ENCODE data around the gene SEBOX.

DNA sequence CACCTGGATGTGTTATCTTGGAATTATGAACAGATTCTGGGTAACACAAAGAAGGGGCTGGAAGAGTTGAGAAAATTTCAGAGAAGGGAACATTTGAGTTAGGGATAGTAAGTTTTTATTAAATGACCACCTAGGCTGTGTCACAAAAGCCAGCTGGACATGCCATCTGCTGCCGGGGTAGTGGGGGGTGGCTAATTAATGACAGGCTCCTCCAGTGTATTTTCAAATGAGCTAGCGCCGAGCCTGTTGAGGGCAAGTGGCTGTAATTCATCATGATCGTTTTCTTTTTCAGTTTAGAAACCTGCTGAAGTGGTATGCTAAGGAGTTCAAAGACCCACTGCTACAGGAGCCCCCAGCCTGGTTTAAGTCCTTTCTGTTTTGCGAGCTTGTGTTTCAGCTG, 39.8 kb downstream of the SEBOX start:
- TF ChIP-seq ZBTB1 (tag by site-specific recombination; IDR thresholded peaks at IDR 0.05), result no peak
- no peak for TF ChIP-seq ZNF501 (tag by site-specific recombination; IDR thresholded peaks at IDR 0.05)

All from HEK293 (cell line).